Sigmoid colon (tissue), 7 donors: Measurements from ENCODE around the gene AMD1. TPM values are rescaled to one million over a fixed set of nuclear protein-coding genes. Genes with fewer than 3 reads are reported as not detected.
"Not testable (repeated sequence)": the region's sequence is repeated elsewhere in the genome, so short reads cannot be mapped to it uniquely, and the experiment has no call there.

Source experiments
- DNase-seq: peaks from one replicate; pipeline ENCODE4 v3.0.0-alpha.2; 2019
- H3K27ac ChIP-seq, 4 donors: fragments of 200-600 bp; sonication (generic); one replicate each; pipeline ENCODE4 v1.5.1; 2016 to 2019; ENCODE audit warnings: mild to moderate bottlenecking in 1 of 4
- H3K27me3 ChIP-seq, 3 donors: fragments of 200-600 bp; sonication (generic); one replicate each; pipeline ENCODE4 v1.5.1; 2019; ENCODE audit warnings: mild to moderate bottlenecking in 1 of 3
- H3K36me3 ChIP-seq, 4 donors: fragments of 200-600 bp; sonication (generic); one replicate each; pipeline ENCODE4 v1.5.1; 2016 to 2019
- H3K4me1 ChIP-seq, 4 donors: fragments of 200-600 bp; sonication (generic); one replicate each; pipeline ENCODE4 v1.5.1; 2017 to 2019
- H3K4me3 ChIP-seq, 4 donors: fragments of 200-600 bp; sonication (generic); one replicate each; pipeline ENCODE4 v1.5.1; 2017 to 2019; ENCODE audit warnings: mild to moderate bottlenecking in 2 of 4, moderate library complexity in 1 of 4
- H3K9me3 ChIP-seq, 4 donors: fragments of 200-600 bp in 3 of 4; sonication (generic) in 3 of 4; one replicate each; pipeline versions ENCODE4 v1.5.1 to v1.6.1; 2013 to 2019
- EP300 ChIP-seq, 4 donors: sonication (generic); formaldehyde crosslinking; IDR thresholded peaks; one replicate each; pipeline ENCODE4 v1.6.1; 2017; ENCODE audit warnings: antibody characterized with exemption in 4 of 4
- POLR2A ChIP-seq, 2 donors: fragments of 450-650 bp; IDR thresholded peaks; one replicate each; pipeline ENCODE4 v1.6.1; 2016; ENCODE audit warnings: antibody characterized with exemption in 2 of 2, mild to moderate bottlenecking in 2 of 2, moderate library complexity in 2 of 2
- POLR2AphosphoS5 ChIP-seq, 4 donors: sonication (generic); formaldehyde crosslinking; IDR thresholded peaks; one replicate each; pipeline ENCODE4 v1.6.1; 2017; ENCODE audit warnings: antibody characterized with exemption in 4 of 4
- WGBS, 2 donors: extraction: QIAGEN DNeasy Blood & Tissue Kit; methylation state at CpG; one replicate each; pipeline ENCODE4 v1.1.7; 2013; 5-methylcytosine and 5-hydroxymethylcytosine counted together
- intact Hi-C: fragments of 100-400 bp; cut with DNase I; formaldehyde crosslinking; loops from one replicate; pipeline ENCODE4 v1.15.1; 2023
- polyA plus RNA-seq, 3 donors: library from polyadenylated mRNA; stranded (reverse); fragments of 200-250 nt; gene quantifications; one replicate each; pipeline ENCODE4 v1.2.3, GENCODE V29; 2013
- total RNA-seq, 4 donors: library from RNA; depleted of rRNA; stranded (reverse); fragments of >200 nt; gene quantifications; one replicate each; pipeline ENCODE4 v1.1.0, GENCODE V29; 2016
- TF ChIP-seq, protein P1 (sequence below), 4 experiments: fragments of 450-650 bp in 3 of 4; fragments of 200-600 bp in 1 of 4; IDR thresholded peaks; one replicate each; pipeline ENCODE4 v1.5.1; 2016 to 2019; ENCODE audit warnings: antibody characterized with exemption in 4 of 4, mild to moderate bottlenecking in 3 of 4, moderate library complexity in 2 of 4
- donor health status: healthy with polysubstance abuse.
- donor health status: Bipolar disorder and iron deficiency.
- donor health status: healthy.

The AMD1 gene
- total and polyA plus RNA-seq, 7 donors: 44.6 to 74.2 (median 64.7) TPM

DNA sequence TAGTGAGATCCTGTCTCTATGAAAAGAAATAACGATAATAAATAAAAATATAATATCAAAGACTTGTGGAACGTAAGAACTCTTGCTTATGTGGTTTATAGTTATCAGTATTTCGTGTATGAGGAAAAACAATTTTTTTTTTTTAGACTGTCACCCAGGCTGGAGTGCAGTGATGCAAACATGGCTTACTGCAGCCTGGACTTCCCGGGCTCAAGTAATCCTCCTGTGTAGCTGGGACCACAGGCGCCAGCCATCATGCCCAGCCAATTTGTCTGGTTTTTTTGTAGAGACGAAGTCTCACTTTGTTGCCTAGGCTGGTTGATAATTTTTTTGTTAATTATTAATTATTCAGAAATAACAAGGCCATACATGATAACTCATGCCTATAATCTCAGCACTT lies 40.8 kb upstream of the AMD1 start:
- DNase-seq: no peak
- intact Hi-C loops: no loop called here
- Histone ChIP-seq H3K4me3 (no peak overlapping the region), H3K27me3 (no peaks in the 10 kb centered on the region), H3K27ac (no peak overlapping the region), H3K36me3 (no peaks in the 10 kb centered on the region), H3K4me1 (no peaks in the 10 kb centered on the region), H3K9me3 (no peaks in the 10 kb centered on the region)
- TF ChIP-seq, protein P1, sequence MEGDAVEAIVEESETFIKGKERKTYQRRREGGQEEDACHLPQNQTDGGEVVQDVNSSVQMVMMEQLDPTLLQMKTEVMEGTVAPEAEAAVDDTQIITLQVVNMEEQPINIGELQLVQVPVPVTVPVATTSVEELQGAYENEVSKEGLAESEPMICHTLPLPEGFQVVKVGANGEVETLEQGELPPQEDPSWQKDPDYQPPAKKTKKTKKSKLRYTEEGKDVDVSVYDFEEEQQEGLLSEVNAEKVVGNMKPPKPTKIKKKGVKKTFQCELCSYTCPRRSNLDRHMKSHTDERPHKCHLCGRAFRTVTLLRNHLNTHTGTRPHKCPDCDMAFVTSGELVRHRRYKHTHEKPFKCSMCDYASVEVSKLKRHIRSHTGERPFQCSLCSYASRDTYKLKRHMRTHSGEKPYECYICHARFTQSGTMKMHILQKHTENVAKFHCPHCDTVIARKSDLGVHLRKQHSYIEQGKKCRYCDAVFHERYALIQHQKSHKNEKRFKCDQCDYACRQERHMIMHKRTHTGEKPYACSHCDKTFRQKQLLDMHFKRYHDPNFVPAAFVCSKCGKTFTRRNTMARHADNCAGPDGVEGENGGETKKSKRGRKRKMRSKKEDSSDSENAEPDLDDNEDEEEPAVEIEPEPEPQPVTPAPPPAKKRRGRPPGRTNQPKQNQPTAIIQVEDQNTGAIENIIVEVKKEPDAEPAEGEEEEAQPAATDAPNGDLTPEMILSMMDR (IDR thresholded peaks at IDR 0.05): no peak
- TF ChIP-seq POLR2AphosphoS5 (IDR thresholded peaks at IDR 0.05) (no peak), POLR2A (IDR thresholded peaks at IDR 0.05) (no peak), EP300 (IDR thresholded peaks at IDR 0.05) (no peak)
- 90 to 92% methylated on average over 6 of the region's 6 CpGs for WGBS, 2 donors

DNA sequence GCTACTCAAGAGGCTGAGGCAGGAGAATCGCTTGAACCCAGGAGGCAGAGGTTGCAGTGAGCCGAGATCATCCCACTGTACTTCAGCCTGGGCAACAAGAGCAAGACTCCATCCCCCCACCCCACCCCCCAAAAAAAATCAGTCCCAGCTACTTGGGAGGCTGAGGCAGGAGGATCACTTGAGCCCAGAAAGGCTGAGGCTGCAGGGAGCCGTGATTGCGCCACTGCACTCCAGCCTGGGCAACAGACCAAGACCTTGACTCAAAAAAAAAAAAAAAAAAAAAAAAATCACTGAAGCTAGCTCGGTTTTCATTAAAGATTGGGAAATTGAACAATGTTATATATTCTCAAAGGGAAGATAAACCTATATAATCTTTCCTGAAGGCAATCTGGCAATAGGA lies 38.8 kb upstream of the AMD1 start:
- intact Hi-C loops, DNase-seq: not testable (repeated sequence)

DNA sequence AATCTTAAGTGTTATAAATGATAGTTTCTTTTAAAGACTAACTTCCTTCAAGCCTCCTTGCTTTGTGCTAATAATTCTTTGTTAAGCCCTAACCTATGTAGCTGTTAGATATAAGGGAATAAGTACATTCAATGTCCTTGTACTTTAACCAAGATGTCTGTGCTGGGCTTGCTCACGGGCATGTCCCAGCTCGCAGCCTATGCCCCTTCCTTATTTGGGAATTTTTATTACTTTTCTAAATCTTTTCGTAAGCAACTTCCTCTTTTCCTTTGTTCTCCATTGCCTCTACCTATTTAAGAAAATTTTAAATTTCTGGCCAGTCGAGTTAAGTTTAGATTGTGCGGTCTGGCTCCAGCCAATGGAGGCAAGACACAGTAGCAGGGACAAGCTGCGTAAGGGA lies 33.3 kb upstream of the AMD1 start:
- no peak for TF ChIP-seq POLR2AphosphoS5 (IDR thresholded peaks at IDR 0.05)
- no peak for TF ChIP-seq EP300 (IDR thresholded peaks at IDR 0.05)
- no peak for TF ChIP-seq POLR2A (IDR thresholded peaks at IDR 0.05)
- TF ChIP-seq, protein P1 (IDR thresholded peaks at IDR 0.05): no peak
- WGBS, 2 donors: 86 to 89% methylated on average over 6 of the region's 6 CpGs
- no peak for DNase-seq
- Histone ChIP-seq H3K4me3 (no peak overlapping the region), H3K27me3 (no peaks in the 10 kb centered on the region), H3K27ac (no peak overlapping the region), H3K4me1 (no peaks in the 10 kb centered on the region), H3K36me3 (no peaks in the 10 kb centered on the region), H3K9me3 (no peaks in the 10 kb centered on the region)
- intact Hi-C loops: no loop called here

More for the DNA sequence above, 38.8 kb upstream of the AMD1 start:
- not testable (repeated sequence) for H3K36me3 ChIP-seq, H3K27ac ChIP-seq, H3K4me3 ChIP-seq, H3K9me3 ChIP-seq, H3K4me1 ChIP-seq, H3K27me3 ChIP-seq
- WGBS, 2 donors: 85 to 90% methylated on average over 5 of the region's 5 CpGs

DNA sequence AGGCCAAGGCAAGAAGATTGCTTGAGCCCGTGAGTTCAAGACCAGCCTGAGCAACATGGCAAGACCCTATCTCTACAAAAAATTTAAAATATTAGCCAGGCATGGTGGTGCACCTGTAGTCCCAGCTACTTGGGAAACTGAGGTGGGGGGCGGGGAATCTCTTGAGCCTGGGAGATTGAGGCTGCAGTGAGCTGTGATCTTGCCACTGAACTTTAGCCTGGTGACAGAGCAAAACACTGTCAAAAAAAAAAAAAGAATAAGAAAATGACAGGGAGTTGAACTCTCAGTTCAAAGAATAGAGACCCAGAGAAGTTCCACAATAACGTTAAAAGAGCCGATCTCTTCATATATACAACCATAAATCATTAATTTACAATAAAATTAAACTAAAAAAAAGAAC lies 24.8 kb upstream of the AMD1 start:
- H3K4me1 ChIP-seq: no peaks in the 10 kb centered on the region
- no peak overlapping the region for H3K4me3 ChIP-seq
- WGBS, 2 donors: 82 to 85% methylated on average over 4 of the region's 4 CpGs
- intact Hi-C loops: no loop called here
- no peaks in the 10 kb centered on the region for H3K9me3 ChIP-seq
- no peaks in the 10 kb centered on the region for H3K36me3 ChIP-seq
- no peak for TF ChIP-seq EP300 (IDR thresholded peaks at IDR 0.05)
- H3K27ac ChIP-seq: no peak overlapping the region
- DNase-seq: no peak
- H3K27me3 ChIP-seq: no peaks in the 10 kb centered on the region

DNA sequence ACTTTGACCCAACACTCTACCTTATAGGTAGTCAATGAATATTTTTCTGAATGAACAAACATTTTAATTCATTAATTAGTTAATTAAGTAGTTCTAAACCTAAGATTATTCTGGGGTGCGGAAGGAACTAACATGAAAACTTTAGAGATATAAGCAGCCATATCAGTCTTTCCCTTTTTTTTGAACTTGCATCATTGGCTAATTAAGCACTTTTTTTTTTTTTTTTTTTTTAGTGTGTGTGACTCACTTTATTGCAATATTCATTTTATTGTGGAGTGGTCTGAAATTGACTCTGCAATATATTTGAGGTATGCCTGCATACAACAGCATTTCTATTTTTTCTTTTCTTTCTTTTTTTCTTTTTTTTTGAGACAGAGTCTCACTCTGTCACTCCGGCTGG lies 21.8 kb upstream of the AMD1 start:
- Histone ChIP-seq H3K4me3 (no peak overlapping the region), H3K9me3 (no peaks in the 10 kb centered on the region), H3K27ac (no peak overlapping the region), H3K27me3 (no peaks in the 10 kb centered on the region), H3K4me1 (no peaks in the 10 kb centered on the region), H3K36me3 (no peaks in the 10 kb centered on the region)
- TF ChIP-seq, protein P1 (IDR thresholded peaks at IDR 0.05): no peak
- TF ChIP-seq POLR2A (IDR thresholded peaks at IDR 0.05): no peak
- TF ChIP-seq POLR2AphosphoS5 (IDR thresholded peaks at IDR 0.05): no peak
- TF ChIP-seq EP300 (IDR thresholded peaks at IDR 0.05): no peak
- no peak for DNase-seq
- intact Hi-C loops: no loop called here
- WGBS, 2 donors: 93 to 94% methylated on average over 2 of the region's 2 CpGs

DNA sequence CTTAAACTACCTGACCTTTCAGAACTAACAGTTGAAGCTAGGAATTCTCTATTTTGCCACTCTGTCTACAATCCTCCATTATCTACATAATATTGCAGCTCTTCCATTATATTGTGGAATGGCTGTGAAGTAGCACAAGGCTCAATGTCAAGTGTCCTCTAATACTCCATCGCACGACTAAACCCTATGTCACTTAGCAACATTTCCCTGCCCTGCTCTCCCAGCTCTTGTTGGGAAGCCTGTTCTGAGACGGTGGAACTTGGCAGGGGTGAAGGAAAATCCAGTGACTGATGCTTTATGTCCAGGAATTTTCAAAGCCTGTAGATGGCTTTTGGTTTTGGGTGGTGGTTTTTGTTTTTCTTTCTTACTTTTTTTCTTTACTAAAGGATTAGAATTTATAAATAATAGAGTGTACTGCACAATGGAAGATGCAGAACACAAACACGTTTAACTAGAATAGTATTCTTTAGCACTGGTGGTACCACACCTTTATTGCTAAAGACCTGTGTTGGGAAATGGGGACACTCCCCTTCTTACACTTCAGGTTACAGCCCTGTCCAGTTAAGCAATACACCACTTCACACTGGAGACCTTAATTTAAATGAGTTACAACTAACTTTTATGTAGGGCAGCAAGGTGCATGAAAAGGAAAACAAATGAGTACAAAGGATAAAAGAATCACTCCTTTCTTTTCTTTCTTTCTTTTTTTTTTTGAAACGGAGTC lies 20.7 kb upstream of the AMD1 start:
- Histone ChIP-seq H3K36me3 (no peaks in the 10 kb centered on the region), H3K9me3 (no peaks in the 10 kb centered on the region), H3K4me3 (no peak overlapping the region), H3K27ac (no peak overlapping the region), H3K27me3 (no peaks in the 10 kb centered on the region), H3K4me1 (no peaks in the 10 kb centered on the region)
- DNase-seq: no peak
- 80 to 83% methylated on average over 5 of the region's 5 CpGs for WGBS, 2 donors
- TF ChIP-seq EP300 (IDR thresholded peaks at IDR 0.05) (no peak), POLR2A (IDR thresholded peaks at IDR 0.05) (no peak), POLR2AphosphoS5 (IDR thresholded peaks at IDR 0.05) (no peak)
- TF ChIP-seq, protein P1 (IDR thresholded peaks at IDR 0.05): no peak
- intact Hi-C loops: no loop called here
